ENCODE data around the gene CALML6.
A peak's percentile ranks its signal among the peaks of the same experiment; 100 is the strongest.

Gene CALML6

DNA sequence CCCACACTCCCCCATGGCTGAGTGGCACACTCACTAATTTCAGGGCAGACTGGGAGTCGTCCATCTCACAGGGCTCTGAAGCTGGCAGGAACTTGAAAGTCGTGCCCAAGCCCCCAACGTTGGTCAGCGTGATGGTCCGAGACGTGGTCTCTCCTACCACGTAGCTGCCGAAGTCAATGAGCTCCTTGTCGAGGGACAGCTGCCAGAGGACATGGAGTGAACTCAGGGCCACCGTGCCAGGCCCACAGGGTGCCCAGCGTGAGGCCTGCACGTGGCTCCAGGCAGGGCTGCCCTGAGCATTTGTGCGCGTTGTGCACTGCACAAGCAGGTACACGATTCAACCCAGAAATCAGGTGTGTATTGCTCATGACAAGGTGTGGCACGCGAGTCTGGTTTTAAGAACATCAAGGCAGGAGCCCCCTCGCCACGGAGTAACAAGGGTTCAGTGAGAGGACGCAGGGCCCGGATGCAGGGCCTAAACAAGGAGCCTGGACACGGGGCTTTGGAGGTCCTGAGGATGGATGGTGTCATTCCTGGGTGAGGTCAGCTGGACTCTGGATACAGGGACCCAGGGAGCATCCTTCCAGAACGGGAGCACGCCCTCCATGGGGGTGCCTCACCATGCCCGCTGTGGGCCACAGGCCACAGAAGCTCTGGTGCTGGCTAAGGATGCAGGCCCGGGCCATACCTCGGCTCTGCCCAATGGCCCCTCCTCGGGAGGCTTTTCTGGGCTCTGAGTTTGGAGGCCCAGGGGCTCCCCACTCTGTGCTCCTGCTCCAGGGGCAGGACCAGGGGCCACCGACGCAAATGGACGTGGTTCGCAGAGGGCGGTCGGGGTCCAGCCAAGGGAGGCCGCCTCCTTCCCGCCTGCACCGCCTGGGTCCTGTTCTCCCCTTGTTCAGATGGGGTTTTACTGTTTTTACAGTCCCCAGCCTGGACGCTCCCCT, 41.8 kb downstream of the CALML6 start:
- no peak overlapping the region for H3K4me3 ChIP-seq (ENCODE audit: low read length)
- no peak for DNase-seq (ENCODE audit: low read depth, low spot score)

DNA sequence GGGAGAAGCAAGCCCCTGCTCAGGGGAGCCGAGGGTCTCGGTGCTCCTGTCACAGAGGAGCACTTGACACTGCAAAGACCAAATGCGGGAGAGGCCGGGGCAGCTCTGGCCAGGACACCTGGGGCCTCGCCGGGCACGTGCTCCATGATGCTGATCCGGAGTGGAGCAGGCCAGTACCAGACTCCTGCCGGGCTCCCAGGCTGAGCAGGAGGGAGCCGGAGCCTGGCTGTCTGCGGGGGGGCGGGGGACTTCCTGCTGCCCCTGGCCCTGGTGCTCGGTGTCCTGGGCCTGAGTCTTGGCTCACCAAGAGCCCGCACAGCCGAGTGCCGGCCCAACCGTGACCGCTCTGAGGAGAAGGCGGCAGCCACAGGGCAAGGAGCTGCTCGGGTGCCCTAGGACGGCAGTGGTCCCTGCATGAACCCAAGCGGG, 42.5 kb downstream of the CALML6 start:
- no peak for DNase-seq (ENCODE audit: low read depth, low spot score)
- H3K4me3 ChIP-seq (ENCODE audit: low read length), result no peak overlapping the region

DNA sequence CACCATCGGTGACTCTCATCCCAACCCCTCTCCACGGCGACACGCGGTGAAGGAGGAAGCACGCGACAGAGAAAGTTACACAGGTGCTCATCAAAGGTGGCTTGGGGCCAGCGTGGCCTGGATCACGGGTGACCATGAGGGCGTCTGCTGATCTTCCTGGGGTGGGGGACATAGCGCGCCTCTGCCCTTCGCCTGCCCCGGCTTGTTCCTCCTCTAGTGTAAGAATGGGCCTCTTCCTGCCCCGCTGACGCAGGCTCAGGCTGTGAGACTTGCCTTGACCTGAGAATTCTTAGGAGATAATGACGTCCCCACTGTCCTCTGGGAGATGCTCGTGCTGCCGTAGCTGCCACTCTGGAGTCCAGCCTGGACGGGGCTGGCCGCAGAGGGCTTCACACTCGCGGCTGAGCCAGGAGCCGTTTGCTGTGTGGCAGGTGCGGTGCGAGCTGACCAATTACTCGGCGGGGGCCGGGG, 43.0 kb downstream of the CALML6 start:
- no peak for DNase-seq (ENCODE audit: low read depth, low spot score)
- no peak overlapping the region for H3K4me3 ChIP-seq (ENCODE audit: low read length)

DNA sequence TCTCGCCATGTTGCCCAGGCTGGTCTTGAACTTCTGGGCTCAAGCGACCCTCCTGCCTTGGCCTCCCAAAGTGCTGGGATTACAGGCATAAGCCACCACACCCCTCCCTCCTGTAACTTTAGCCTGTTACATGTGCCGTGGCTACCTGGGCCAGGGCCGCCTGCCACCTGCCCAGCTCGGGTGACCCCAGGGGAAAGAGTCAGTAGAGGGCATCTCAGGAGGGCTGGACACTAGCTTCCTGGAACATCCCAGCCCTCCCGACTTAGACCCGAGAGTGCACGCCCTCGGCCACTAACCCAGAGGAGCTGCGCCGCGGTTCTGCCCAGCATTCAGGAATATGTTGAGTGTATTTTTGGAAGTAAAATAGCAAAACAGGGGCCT, 44.4 kb downstream of the CALML6 start:
- no peak for DNase-seq (ENCODE audit: low read depth, low spot score)
- no peak overlapping the region for H3K4me3 ChIP-seq (ENCODE audit: low read length)

DNA sequence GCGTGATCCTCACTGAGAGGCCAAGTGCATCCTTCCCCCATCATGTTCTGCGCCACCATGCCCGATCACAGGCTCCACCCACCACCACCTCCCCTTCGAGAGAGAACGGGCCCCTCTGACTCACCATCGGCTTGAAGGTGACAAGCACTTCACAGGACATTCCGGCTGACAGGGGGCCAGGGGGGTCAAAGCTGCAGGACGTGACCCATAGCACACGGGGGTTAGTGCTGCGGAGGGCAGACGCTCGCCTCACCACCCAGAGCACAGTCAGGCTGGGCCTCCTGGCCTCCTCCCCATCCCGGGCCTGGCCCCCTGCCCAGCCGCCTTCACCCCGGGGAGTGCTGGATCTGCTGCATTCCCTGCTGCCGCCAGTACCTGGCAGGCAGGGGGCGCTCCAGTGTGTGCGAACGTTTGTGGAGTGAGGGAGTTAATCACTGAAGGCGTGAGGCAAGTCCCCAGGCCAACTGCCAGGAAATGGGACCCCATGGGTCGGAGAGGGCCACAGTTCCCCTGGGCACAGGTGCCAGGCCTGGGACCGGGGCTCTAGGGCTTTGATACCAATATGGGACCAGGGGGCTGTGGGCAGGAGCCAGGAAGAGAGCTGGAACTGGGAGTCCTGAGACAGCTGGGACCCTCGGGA, 44.9 kb downstream of the CALML6 start:
- H3K4me3 ChIP-seq (ENCODE audit: low read length), result no peak overlapping the region
- peak; percentile 48 for DNase-seq (ENCODE audit: low read depth, low spot score)

DNA sequence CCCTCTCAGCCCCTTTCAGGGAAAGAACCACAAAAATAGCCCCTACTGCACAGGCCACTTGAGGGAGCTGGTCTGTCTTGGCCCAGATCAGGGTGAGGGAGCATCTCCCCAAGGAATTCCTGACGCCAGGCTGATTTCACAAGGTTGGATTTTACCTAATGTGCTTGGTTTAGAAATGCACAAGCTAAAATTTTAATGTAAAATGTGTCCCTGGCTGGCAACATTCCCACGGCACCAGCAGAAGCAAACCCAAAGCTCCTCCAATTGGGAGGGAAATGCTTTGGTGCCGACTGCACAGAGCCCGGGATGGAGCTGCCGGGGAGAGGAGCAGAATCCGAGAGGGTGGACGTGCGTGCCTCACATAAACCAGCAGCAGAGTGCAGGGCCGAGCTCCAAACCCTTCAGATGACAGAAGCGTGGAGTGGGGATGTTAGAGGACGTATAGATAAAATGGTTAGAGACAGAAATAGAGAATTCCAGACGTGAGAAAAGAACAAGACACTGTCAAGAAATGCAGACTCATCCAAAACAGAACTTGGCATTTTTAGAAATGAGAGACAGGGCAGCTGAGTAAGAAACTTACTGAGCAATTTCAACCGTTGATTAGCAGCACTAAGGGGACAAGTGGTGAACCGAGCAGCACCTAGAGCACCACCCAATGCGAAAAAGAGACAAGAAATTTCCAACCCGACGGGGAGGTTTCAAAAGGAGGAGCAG, 45.6 kb downstream of the CALML6 start:
- no peak for DNase-seq (ENCODE audit: low read depth, low spot score)
- no peak overlapping the region for H3K4me3 ChIP-seq (ENCODE audit: low read length)

DNA sequence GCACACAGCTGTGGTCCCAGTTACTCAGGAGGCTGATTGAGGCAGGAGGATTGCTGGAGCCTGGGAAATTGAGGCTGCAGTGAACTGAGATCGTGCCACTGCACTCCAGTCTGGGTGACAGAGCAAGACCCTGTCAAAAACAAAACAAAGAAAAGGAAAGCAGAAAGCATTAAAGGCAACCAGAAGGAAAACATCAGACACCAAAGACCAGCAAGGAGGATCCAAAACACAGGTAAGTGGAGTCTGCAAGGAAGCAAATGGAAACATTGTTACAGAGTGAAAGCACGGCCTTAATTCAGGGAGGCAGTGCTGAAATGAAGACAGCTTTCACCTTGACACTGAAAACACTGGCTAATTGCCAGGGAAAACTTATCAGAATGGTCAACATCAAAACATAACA, 47.7 kb downstream of the CALML6 start:
- no peak overlapping the region for H3K4me3 ChIP-seq (ENCODE audit: low read length)
- no peak for DNase-seq (ENCODE audit: low read depth, low spot score)

DNA sequence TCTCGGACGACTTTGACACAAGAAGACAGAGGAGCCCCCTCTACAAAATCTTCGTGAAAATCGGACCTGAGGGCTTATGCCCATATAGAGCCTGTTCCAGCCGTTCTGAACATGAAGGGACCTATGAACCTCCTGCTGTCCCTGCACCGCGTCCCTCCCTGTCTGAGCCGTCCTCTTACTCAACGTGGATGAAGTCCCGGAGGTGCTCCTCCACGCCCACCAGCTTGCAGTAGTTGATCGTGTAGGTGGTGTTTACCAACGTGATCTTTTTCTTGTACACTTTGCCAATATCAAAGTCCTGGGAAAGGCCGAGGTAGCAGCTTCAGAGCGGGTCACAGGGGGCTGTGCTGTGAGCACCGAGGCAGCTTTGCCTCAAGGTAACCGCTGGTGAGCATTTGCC, 48.5 kb downstream of the CALML6 start:
- H3K4me3 ChIP-seq (ENCODE audit: low read length), result no peak overlapping the region
- DNase-seq (ENCODE audit: low read depth, low spot score), result no peak

DNA sequence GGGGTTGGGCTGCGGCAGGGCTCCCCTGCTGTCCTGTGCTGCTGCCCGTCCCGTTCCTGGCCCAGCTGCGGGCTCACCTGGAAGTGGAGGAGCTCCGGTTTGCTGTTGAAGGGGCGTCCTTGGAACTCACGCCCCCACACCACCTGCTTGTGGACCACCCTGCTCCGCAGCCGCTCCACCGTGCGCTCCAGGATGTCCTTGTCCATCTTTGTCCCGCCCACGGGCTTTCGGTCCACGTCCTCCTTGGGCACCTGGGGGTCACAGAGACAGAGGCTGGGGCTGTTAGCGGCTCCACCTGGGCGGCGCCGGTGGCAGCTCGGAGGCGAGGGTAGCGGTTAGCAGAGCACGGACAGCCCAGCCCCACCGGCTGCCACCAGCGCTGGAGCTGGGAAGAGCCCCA, 49.8 kb downstream of the CALML6 start:
- no peak overlapping the region for H3K4me3 ChIP-seq (ENCODE audit: low read length)
- DNase-seq (ENCODE audit: low read depth, low spot score), result no peak

DNA sequence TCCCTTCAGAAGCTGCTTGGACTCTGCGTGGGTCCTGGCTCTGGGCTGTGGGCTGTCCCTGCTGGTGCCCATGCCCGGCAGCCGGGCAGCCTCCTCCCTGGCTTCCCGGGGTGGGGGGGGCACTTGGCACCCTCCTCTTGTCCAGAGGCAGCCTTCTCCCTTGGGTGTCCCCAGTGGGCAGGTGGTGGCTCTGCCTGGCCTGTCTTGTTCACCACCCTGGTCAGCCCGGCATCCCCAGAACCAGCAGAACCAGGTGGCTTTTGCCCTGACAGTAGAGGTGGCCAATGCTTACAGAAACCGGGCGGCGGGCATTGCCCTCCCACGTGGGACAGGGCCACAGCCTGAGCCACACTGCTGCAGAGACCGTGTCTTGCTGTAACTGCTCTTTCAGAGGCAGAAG, 50.5 kb downstream of the CALML6 start:
- no peak for DNase-seq (ENCODE audit: low read depth, low spot score)
- H3K4me3 ChIP-seq (ENCODE audit: low read length), result no peak overlapping the region

DNA sequence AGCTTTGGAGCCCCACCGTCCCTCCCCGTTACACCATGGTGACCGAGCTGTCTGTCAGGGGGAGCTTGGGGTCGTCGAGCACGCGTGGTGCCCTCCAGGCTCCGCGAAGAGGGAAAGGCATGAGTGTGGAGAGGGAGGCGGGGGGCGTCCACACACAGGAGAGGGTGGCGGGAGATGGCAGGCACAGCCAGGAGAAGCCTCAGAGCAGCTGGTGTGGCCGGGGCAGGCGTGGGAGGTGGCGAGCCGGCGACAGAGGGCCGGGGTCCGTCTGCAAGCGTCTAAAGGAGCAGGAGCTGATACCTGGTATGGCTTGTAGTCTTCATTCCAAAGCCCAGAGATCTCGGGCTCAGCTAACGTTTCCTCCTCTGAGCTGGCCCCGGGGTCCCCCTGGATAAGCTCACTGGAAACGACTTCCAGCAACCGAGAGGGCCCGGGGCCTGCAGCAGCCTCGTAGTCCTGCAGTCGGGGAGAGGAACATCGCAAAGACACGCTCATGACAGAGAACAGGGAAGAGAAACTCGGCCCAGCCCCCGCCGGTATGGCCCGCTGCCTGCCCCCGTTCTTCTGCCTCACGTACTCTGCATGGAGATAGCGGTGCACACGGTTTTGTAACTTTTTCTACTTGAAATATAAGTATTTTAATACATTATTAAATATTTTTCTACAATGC, 51.1 kb downstream of the CALML6 start:
- H3K4me3 ChIP-seq (ENCODE audit: low read length), result no peak overlapping the region
- no peak for DNase-seq (ENCODE audit: low read depth, low spot score)

Data from Jurkat, Clone E6-1 (cell line).